T-helper 1 cell treated with Interleukin-12 subunit alpha and Interleukin-12 subunit beta and Interleukin-4 antibody, amounts not matched to agents 30 ng/mL and 1 ng/mL, for 36 hours (primary cell): ENCODE results near the gene PRAMEF2. TPM values are rescaled to one million over a fixed set of nuclear protein-coding genes. Genes with fewer than 3 reads are reported as not detected.
"Not testable (repeated sequence)": the region's sequence is repeated elsewhere in the genome, so short reads cannot be mapped to it uniquely, and the experiment has no call there.

Experiments used
- intact Hi-C: fragments of 100-400 bp; cut with micrococcal nuclease; formaldehyde crosslinking; loops from one replicate; pipeline ENCODE4 v1.15.1; 2024
- total RNA-seq: library from RNA; stranded (reverse); gene quantifications from 2 replicates; pipeline ENCODE4 v1.2.3, GENCODE V29; 2022

PRAMEF2 gene, protein sequence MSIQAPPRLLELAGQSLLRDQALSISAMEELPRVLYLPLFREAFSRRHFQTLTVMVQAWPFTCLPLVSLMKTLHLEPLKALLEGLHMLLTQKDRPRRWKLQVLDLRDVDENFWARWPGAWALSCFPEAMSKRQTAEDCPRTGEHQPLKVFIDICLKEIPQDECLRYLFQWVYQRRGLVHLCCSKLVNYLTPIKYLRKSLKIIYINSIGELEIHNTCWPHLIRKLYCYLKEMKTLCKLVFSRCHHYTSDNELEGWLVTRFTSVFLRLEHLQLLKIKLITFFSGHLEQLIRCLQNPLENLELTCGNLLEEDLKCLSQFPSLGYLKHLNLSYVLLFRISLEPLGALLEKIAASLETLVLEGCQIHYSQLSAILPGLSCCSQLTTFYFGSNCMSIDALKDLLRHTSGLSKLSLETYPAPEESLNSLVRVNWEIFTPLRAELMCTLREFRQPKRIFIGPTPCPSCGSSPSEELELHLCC
- total RNA-seq: not detected in 2 replicates

DNA sequence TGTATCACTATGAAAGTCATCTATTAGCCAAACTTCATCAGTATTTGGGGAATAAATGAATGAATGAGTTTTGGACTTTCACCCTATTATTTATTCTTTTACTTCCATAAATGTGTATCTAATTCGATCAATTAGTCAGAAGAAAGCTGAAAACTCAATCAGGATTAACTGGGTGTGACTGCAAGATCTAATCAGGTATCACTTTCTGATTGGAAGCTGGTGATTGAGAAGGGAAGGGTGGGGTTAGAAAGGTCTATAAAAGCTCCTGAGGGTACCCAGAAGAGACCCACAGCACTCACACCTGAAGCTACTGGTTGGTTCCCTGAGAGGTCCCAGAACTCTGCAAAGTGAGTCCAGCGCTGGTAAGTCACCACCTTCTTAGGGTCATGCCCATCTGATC lies at the start of gene PRAMEF2:
Gene PRAMEF2, plus strand, starts transcription at position 301 of the 400 bp plus-strand sequence. CDS start 1,924 bp downstream, outside the sequence.
- intact Hi-C loops: not testable (repeated sequence)

GRCh38 chr1:12809933-12810332 lies 47.0 kb upstream of the PRAMEF2 start:
- intact Hi-C loops: no loop called here

DNA sequence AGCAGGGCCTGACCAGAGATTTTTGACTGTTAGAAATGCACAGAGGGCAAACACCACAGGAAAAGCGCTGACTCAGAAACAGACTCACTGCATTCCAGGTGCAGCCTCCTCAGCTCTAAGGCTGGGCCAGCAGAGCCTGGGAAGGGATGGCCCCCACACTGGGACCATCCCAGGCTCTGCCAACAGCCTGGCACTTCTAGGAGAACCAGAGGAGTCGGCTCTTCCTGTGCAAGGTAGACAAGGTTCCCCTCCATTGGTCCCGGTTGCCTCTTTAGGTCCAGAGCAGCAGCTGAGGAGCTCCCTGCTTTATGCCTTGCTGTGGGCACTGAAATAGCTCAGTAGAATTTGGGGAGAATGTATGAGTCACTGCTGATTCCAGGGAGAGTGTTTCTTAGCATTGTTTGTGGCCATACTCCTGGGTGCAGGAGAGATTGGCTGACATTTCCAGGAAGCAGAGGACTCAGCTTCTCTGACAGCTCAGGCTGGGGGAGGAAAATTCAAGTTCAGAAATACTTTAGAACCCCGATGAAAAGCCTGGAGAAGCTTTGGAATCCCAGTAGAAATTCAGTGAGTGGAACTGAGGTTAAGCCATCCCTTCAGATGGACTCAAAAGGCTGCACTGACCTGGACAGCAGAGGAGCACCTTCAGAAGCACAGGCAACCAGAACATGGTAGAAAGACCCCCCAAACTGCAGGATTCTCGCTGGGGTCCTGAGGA lies 46.0 kb upstream of the PRAMEF2 start:
- intact Hi-C loops: no loop called here

- intact Hi-C loops: no loop called here
Observed at GRCh38 chr1:12811409-12811784, 45.5 kb upstream of the PRAMEF2 start.

GRCh38 chr1:12819061-12819460 lies 37.8 kb upstream of the PRAMEF2 start:
- intact Hi-C loops: not testable (repeated sequence)

DNA sequence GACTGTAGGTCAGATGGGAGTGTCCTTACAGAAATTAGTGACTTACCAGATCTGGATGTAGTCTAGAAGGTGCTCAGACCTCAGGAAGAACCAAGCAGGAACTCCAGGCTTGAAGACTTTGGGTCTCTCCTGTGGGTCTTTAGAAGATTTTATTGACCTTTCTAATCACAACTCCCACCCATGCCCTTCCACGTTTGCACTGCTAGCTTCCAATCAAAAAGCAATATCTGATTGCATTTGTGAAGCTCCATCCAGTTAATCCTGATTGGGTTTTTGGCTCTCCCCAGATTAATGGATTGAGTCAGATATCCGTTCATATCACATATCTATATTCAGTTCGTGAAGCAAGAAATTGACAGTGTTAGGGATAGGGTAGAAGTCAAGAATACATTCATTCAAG lies 25.6 kb upstream of the PRAMEF2 start, which contains the start of gene PRAMEF11:
Gene PRAMEF11, minus strand, starts transcription at position 101 of the 400 bp plus-strand sequence. CDS start 2,621 bp downstream, outside the sequence.
- intact Hi-C loops: not testable (repeated sequence)

GRCh38 chr1:12833251-12833650 lies 23.6 kb upstream of the PRAMEF2 start:
- intact Hi-C loops: not testable (repeated sequence)

GRCh38 chr1:12848620-12849019 lies 8.3 kb upstream of the PRAMEF2 start, which contains the start of gene HNRNPCL1:
TSS of gene HNRNPCL1 (minus strand) at chr1:12848720. CDS start at chr1:12848289, 431 bp downstream.
- intact Hi-C loops: not testable (repeated sequence)

- intact Hi-C loops: no loop called here
Observed at GRCh38 chr1:12851779-12852178, 5.1 kb upstream of the PRAMEF2 start.

DNA sequence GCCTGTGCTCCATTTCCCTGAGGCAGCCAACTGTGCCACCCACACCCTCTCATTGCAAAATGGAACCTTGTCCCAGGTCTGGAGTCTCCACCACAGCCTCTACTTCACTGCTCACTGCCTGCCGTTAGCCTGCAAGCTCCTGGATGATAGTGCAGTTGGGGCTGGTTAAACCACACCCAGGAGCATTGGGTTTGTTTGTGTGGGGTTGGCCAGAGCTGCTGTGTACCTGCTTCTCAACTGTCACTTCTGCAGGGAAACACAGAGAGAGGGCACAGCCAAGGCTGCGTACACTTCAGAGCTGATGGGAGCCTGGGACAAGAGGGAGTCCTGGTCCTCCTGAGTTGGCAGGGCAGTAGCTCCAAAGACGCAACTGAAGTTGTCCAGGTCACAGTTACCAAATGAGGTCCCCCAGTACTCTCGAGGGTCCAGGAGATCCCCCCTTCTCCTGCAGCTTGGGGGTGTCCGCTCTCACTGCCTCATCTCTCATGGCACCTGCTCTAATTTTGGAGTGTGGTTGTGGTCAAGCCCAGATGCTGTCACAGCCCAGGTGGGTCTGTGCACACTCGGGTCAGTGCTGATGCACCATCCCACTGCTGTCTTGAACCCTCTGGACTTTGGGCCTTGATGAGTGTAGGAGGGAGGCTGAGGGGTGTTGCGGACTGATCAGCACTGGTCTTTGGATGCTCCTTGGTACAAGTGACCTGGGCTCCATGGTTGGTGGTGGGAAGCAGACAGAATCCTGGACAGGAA lies 6.4 kb downstream of the PRAMEF2 start:
- intact Hi-C loops: not testable (repeated sequence)

DNA sequence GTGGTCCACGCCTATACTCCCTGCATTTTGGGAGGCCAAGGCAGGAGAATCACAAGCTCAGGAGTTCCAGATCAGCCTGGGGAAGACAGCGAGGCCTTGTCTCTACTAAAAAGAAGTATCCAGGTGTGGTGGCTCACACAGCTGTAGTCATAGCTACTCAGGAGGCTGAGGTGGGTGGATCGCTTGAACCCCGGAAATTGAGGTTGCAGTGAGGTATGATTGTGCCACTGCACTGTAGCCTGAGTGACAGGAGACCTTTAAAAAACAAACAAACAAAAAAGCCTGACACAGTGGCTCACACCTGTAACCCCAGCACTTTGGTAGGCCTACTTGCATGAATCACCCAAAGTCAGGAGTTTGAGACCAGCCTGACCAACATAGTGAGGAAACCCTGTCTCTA lies 21.6 kb downstream of the PRAMEF2 start:
- intact Hi-C loops: not testable (repeated sequence)

- intact Hi-C loops: not testable (repeated sequence)
Observed at GRCh38 chr1:12886101-12886500, 29.2 kb downstream of the PRAMEF2 start, which contains the start of gene PRAMEF4. TSS of gene PRAMEF4 (minus strand) at chr1:12886201. CDS start at chr1:12883394, 2,807 bp downstream.

DNA sequence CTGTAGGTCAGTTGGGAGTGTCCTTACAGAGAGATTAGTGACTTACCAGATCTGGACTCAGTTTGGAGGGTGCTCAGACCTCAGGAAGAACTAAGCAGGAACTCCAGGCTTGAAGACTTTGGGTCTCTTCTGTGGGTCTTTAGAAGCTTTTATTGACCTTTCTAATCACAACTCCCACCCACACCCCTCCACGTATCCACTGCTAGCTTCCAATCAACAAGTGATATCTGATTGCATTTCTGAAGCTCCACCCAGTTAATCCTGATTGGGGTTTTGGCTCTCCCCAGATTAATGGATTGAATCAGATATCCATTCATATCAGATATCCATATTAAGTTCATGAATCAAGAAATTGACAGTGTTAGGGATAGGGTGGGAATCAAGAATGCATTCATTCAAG lies 41.3 kb downstream of the PRAMEF2 start, which contains the start of gene PRAMEF10:
Gene PRAMEF10, minus strand, starts transcription at position 101 of the 400 bp plus-strand sequence. CDS start 2,423 bp downstream, outside the sequence.
- intact Hi-C loops: not testable (repeated sequence)

DNA sequence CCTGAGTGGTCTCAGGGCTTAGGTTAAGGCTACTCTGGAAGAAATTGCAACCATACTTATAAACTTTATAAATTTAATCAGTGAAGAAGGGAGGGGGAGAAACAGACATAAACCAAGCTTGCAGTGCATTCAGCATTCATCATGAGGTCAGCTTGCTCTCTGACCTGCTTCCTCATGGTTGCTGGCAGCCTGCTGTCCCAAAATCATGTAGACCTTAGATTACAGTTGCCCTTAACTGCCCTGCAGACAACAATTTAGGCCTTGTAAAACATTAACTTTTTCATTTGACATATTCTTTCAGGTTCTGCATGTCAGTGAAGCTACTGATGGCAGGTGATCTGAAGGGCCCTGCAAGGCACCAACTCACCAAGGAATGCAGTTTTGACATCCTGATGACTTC lies 42.3 kb downstream of the PRAMEF2 start:
- intact Hi-C loops: not testable (repeated sequence)

- intact Hi-C loops: not testable (repeated sequence)
Observed at GRCh38 chr1:12903793-12904572, 47.1 kb downstream of the PRAMEF2 start.

Other genes with a start within 250 kb of the PRAMEF2 start
- gene DHRS3, start 238.9 kb upstream of the PRAMEF2 start, total RNA-seq: 79.5 and 87.0 TPM in 2 replicates
- not detected in 2 replicates for gene AADACL4, start 213.0 kb upstream of the PRAMEF2 start, total RNA-seq
- not detected in 2 replicates for gene AADACL3, start 141.0 kb upstream of the PRAMEF2 start, total RNA-seq
- not detected in 2 replicates for gene CFAP107, start 110.9 kb upstream of the PRAMEF2 start, total RNA-seq
- gene PRAMEF12, start 83.3 kb upstream of the PRAMEF2 start, total RNA-seq: not detected in 2 replicates
- gene PRAMEF1, start 65.7 kb upstream of the PRAMEF2 start, total RNA-seq: not detected in 2 replicates
- gene PRAMEF11, start 25.7 kb upstream of the PRAMEF2 start, total RNA-seq: not detected in 2 replicates
- not detected in 2 replicates for gene HNRNPCL1, start 8.4 kb upstream of the PRAMEF2 start, total RNA-seq
- not detected in 2 replicates for gene PRAMEF4, start 29.1 kb downstream of the PRAMEF2 start, total RNA-seq
- gene PRAMEF10, start 41.2 kb downstream of the PRAMEF2 start, total RNA-seq: not detected in 2 replicates
- not detected in 2 replicates for gene PRAMEF7, start 59.5 kb downstream of the PRAMEF2 start, total RNA-seq
- not detected in 2 replicates for gene PRAMEF6, start 90.5 kb downstream of the PRAMEF2 start, total RNA-seq
- not detected in 2 replicates for gene PRAMEF27, start 199.5 kb downstream of the PRAMEF2 start, total RNA-seq
- not detected in 2 replicates for gene HNRNPCL3, start 203.7 kb downstream of the PRAMEF2 start, total RNA-seq
- not detected in 2 replicates for gene PRAMEF25, start 213.7 kb downstream of the PRAMEF2 start, total RNA-seq